Esophagus (tissue), 2 donors: Measurements from ENCODE around the gene FMN2. TPM values are rescaled to one million over a fixed set of nuclear protein-coding genes. Genes with fewer than 3 reads are reported as not detected.
"Not testable (repeated sequence)": the region's sequence is repeated elsewhere in the genome, so short reads cannot be mapped to it uniquely, and the experiment has no call there.

Source experiments
- H3K27ac ChIP-seq, 2 donors: one replicate each; pipeline ENCODE4 v1.5.1; 2013; ENCODE audit warnings: low read depth in 2 of 2, mild to moderate bottlenecking in 2 of 2, inconsistent platforms in 1 of 2, low read length in 1 of 2, moderate library complexity in 1 of 2
- H3K27me3 ChIP-seq, 2 donors: one replicate each; pipeline ENCODE4 v1.6.1; 2013; ENCODE audit warnings: low read length in 2 of 2, control low read depth in 1 of 2, mild to moderate bottlenecking in 1 of 2; ENCODE audit not compliant: insufficient read depth in 2 of 2, control insufficient read depth in 1 of 2
- H3K36me3 ChIP-seq, 2 donors: one replicate each; pipeline ENCODE4 v1.6.1; 2013; ENCODE audit warnings: low read length in 1 of 2; ENCODE audit not compliant: control insufficient read depth in 2 of 2, insufficient read depth in 2 of 2
- H3K4me1 ChIP-seq, 2 donors: one replicate each; pipeline ENCODE4 v1.6.1; 2013; ENCODE audit warnings: low read length in 1 of 2; ENCODE audit not compliant: control insufficient read depth in 2 of 2, insufficient read depth in 2 of 2
- H3K4me3 ChIP-seq, 2 donors: one replicate each; pipeline ENCODE4 v1.5.1; 2013; ENCODE audit warnings: low read length in 2 of 2, mild to moderate bottlenecking in 2 of 2, low read depth in 1 of 2, moderate library complexity in 1 of 2
- H3K9me3 ChIP-seq, 2 donors: one replicate each; pipeline ENCODE4 v1.6.1; 2013; ENCODE audit warnings: mild to moderate bottlenecking in 2 of 2, low read depth in 1 of 2, low read length in 1 of 2, moderate library complexity in 1 of 2; ENCODE audit not compliant: control insufficient read depth in 2 of 2, insufficient read depth in 1 of 2
- WGBS, 2 donors: extraction: QIAGEN DNeasy Blood & Tissue Kit; methylation state at CpG; one replicate each; pipeline ENCODE4 v1.1.7; 2013; 5-methylcytosine and 5-hydroxymethylcytosine counted together
- polyA plus RNA-seq, 2 donors: library from polyadenylated mRNA; stranded (reverse); fragments of 200-250 nt; gene quantifications; one replicate each; pipeline ENCODE4 v1.2.3, GENCODE V29; 2013
- donor health status: healthy with polysubstance abuse.
- donor health status: Bipolar disorder and iron deficiency.

Gene FMN2
- polyA plus RNA-seq, 2 donors = 0.11 to 0.16 TPM

- 66 to 73% methylated on average over 4 of the region's 4 CpGs for WGBS, 2 donors
- H3K27me3 ChIP-seq = no peaks in the 10 kb centered on the region
- no peak overlapping the region for H3K4me3 ChIP-seq
- no peaks in the 10 kb centered on the region for H3K4me1 ChIP-seq
- H3K27ac ChIP-seq = no peak overlapping the region
- no peaks in the 10 kb centered on the region for H3K36me3 ChIP-seq
- peaks cover 0 to 3% of the 10 kb centered on the region in 2 donors for H3K9me3 ChIP-seq
Measured at GRCh38 chr1:240402326-240402725, 310.6 kb downstream of the FMN2 start.

GRCh38 chr1:240404286-240404685, 312.6 kb downstream of the FMN2 start:
- no peaks in the 10 kb centered on the region for H3K36me3 ChIP-seq
- H3K9me3 ChIP-seq = peaks cover 0 to 3% of the 10 kb centered on the region in 2 donors
- H3K27me3 ChIP-seq = no peaks in the 10 kb centered on the region
- no peaks in the 10 kb centered on the region for H3K4me1 ChIP-seq
- WGBS, 2 donors = 29 to 42% methylated on average over 4 of the region's 4 CpGs
- H3K27ac ChIP-seq = no peak overlapping the region
- H3K4me3 ChIP-seq = no peak overlapping the region

DNA sequence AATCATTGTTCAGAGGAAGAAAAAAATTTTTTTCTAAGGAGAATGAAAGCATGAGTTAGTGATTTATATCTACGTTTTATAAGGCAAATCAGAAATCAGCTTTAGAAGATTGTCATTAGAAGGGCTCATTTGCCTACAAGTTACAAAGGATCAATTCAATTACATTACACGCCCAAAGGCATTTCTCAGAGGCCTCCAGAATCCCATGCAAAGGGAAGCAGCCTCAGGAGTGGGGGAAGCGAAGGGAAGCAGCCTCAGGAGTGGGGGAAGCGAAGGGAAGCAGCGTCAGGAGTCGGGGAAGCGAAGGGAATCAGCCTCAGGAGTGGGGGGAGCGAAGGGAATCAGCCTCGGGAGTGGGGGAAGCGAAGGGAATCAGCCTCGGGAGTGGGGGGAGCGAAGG, 314.1 kb downstream of the FMN2 start:
- Histone ChIP-seq H3K27me3 (no peaks in the 10 kb centered on the region), H3K36me3 (no peaks in the 10 kb centered on the region), H3K9me3 (peaks cover 0 to 3% of the 10 kb centered on the region in 2 donors), H3K4me3 (no peak overlapping the region), H3K27ac (no peak overlapping the region), H3K4me1 (no peaks in the 10 kb centered on the region)
- 87 to 88% methylated on average over 12 of the region's 12 CpGs for WGBS, 2 donors

- Histone ChIP-seq H3K9me3 (peaks cover 0 to 3% of the 10 kb centered on the region in 2 donors), H3K36me3 (no peaks in the 10 kb centered on the region), H3K4me3 (no peak overlapping the region), H3K4me1 (no peaks in the 10 kb centered on the region), H3K27ac (no peak overlapping the region), H3K27me3 (no peaks in the 10 kb centered on the region)
- WGBS, 2 donors = 86 to 90% methylated on average over 5 of the region's 5 CpGs
Measured at GRCh38 chr1:240407407-240407806, 315.7 kb downstream of the FMN2 start.

- H3K9me3 ChIP-seq = peaks cover 0 to 3% of the 10 kb centered on the region in 2 donors
- no peaks in the 10 kb centered on the region for H3K36me3 ChIP-seq
- no peak overlapping the region for H3K4me3 ChIP-seq
- no peak overlapping the region for H3K27ac ChIP-seq
- H3K4me1 ChIP-seq = no peaks in the 10 kb centered on the region
- no peaks in the 10 kb centered on the region for H3K27me3 ChIP-seq
Measured at GRCh38 chr1:240409615-240410014, 317.9 kb downstream of the FMN2 start.

- no peaks in the 10 kb centered on the region for H3K9me3 ChIP-seq
- WGBS, 2 donors = 76 to 79% methylated on average over 5 of the region's 5 CpGs
- H3K27ac ChIP-seq = no peak overlapping the region
- no peaks in the 10 kb centered on the region for H3K4me1 ChIP-seq
- H3K4me3 ChIP-seq = no peak overlapping the region
- H3K27me3 ChIP-seq = no peaks in the 10 kb centered on the region
- H3K36me3 ChIP-seq = no peaks in the 10 kb centered on the region
Measured at GRCh38 chr1:240413732-240414131, 322.0 kb downstream of the FMN2 start.

- no peaks in the 10 kb centered on the region for H3K36me3 ChIP-seq
- H3K27me3 ChIP-seq = no peaks in the 10 kb centered on the region
- H3K4me1 ChIP-seq = no peaks in the 10 kb centered on the region
- 79 to 81% methylated on average over 6 of the region's 6 CpGs for WGBS, 2 donors
- no peak overlapping the region for H3K27ac ChIP-seq
- no peak overlapping the region for H3K4me3 ChIP-seq
- no peaks in the 10 kb centered on the region for H3K9me3 ChIP-seq
Measured at GRCh38 chr1:240414237-240414636, 322.6 kb downstream of the FMN2 start.

- H3K27ac ChIP-seq, H3K4me3 ChIP-seq, H3K27me3 ChIP-seq, H3K9me3 ChIP-seq, H3K36me3 ChIP-seq, H3K4me1 ChIP-seq: not testable (repeated sequence)
- 91 to 93% methylated on average over 1 of the region's 1 CpG for WGBS, 2 donors
Measured at GRCh38 chr1:240415011-240415410, 323.3 kb downstream of the FMN2 start.

DNA sequence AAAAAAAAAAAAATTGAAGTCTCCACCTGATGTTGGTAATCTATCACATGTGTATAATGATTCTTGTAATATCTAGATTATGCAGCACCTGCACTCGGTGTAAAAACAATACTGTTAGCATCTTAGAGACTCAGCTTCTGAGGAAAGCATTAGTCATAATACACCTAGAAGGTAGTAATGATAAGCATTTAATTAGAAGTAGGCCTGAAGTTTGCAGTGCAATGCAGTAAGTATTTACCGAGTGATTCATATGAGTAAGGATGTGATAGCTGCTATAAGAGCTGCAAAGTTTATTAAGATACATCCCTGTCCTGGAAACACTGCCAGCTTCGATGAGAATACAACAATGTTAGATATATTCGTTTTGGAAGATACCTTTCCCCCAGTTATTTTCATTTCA, 323.8 kb downstream of the FMN2 start:
- Histone ChIP-seq H3K27ac (no peak overlapping the region), H3K27me3 (no peaks in the 10 kb centered on the region), H3K36me3 (no peaks in the 10 kb centered on the region), H3K4me3 (no peak overlapping the region), H3K9me3 (no peaks in the 10 kb centered on the region), H3K4me1 (no peaks in the 10 kb centered on the region)
- WGBS, 2 donors = 48 to 54% methylated on average over 4 of the region's 4 CpGs

DNA sequence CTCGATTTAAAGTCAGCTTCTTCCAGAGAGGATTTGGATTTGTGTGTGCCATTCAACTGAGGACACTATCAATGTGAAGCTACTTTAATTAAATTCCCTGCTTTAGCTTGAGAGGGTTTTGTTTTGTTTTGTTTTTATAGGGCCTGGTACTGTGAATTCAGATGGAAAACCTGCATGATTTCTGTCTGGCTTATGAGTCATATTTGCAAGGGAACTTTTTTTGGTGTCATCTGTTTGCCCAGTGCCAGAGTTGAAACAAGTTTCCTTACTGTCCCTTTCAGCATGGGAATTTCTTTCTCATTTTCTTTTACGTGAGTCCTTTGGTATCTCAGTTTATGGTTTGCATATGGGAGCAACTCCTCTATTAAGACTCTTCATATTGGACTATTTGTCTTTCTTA, 325.6 kb downstream of the FMN2 start:
- Histone ChIP-seq H3K4me1 (no peaks in the 10 kb centered on the region), H3K36me3 (no peaks in the 10 kb centered on the region), H3K27ac (no peak overlapping the region), H3K27me3 (no peaks in the 10 kb centered on the region), H3K4me3 (no peak overlapping the region), H3K9me3 (no peaks in the 10 kb centered on the region)
- 43% methylated on average over 2 of the region's 2 CpGs for WGBS, 2 donors
